GM18520 (cell line): ENCODE data around the gene CSTF2.

ENCODE experiments used
- ATAC-seq: cut with Tn5 transposase; IDR thresholded peaks from one replicate; pipeline ENCODE4 v1.9.1; 2021; ENCODE audit not compliant: unreplicated experiment

CSTF2 gene

DNA sequence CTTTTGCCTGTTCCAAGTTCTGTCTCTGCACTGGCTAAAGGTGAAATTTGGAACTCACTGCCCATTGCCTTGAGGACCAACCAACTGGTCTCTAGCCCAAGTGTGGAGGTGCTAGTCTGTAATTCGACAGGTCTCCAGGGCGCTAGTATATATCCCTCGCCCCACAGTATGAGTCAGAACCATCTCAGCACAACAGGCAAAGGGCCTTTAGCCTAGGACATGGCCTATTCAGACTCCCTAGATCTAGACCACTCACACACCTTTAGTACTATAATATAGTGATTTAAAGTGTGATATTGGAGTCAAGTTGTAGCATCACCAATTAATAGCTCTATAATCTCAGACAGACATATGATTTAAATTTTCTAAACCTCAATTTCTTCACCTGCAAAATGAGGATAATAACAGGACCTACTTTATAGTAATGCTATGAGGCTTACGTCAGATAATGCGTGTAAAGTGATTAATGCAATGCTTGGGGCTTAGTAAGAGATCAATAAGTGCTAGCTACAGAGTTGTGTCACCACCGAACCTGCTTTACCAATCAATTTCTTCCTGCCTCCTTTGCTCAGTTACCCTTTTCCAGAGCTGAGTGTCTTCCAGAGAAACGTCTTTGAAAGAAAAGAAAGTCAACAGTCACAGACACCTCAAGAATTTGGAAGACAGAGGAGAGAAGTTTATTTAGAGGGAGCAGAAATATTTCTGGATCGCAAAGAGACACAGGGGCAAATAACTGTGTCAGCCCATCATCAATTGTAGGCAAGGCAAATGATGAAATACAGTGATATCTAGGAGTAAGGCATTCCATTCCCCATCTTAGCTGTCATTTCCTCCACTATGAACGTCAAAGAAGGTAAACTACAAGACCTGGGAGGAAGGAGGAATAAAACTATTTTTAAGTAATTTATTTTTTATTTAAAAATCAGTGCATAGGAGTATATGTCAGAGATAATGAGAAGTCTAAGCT is 51.7 kb downstream of the CSTF2 start:
- ATAC-seq = no peak

- ATAC-seq = no peak
Observed at GRCh38 chrX:100874325-100874724, 54.1 kb downstream of the CSTF2 start, which contains the start of gene NOX1. NOX1 (minus strand) TSS chrX:100874359; CDS start chrX:100874139, 220 bp downstream.

DNA sequence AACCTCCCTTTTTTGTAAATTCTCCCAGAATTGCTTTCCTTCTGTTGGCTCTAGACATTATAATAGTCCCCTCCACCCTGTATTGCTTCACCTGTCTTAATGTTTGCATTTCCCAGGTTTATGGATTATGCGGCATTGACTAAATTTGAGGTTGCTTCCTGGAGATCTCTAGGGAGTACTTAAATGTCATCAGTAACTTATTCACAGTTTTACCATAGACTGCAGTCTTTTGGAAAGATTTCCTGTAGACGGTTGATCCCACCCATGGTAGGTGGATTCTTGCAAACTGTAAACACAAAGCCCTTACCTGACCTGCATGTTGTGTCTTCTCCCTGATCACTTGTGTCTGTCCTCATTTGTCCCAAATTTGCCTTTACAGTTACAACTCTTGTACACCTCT is 60.2 kb downstream of the CSTF2 start:
- ATAC-seq = no peak

- no peak for ATAC-seq
Observed at GRCh38 chrX:100883654-100884053, 63.5 kb downstream of the CSTF2 start.
